TTC549 (cell line): ENCODE measurements around the gene GPR158.

Experiments
- FAIRE-seq: peaks from 2 replicates; lab custom pipeline; 2012; peaks lifted over from hg19 to GRCh38; lab: Jason Lieb, UNC

GPR158 gene

GRCh38 chr10:25578061-25578460 is 403.3 kb downstream of the GPR158 start:
- FAIRE-seq, result no peak

GRCh38 chr10:25582961-25583360 is 408.2 kb downstream of the GPR158 start:
- FAIRE-seq, result no peak

DNA sequence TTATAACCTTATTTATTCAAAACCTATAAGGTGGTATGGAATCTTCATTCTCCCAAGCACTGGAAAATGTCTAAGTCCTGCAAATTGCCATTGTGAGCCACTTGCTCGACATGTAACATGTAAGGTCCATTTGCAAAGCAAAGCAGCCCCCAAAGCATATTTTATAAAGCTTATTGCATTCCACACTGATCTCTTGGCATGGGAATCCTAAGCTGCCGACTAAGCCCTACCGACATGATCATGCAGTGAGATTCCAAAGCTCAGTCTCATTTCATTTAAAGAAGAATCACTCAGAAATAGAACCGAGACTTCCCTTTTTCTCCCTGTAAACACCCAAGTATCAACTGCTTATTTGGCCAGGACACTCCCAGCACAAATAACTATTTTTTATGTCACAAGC is 425.9 kb downstream of the GPR158 start:
- FAIRE-seq, result no peak

- no peak for FAIRE-seq
Measured at GRCh38 chr10:25604591-25604990, 429.8 kb downstream of the GPR158 start.

GRCh38 chr10:25614652-25615051 is 439.9 kb downstream of the GPR158 start:
- FAIRE-seq, result no peak

GRCh38 chr10:25615926-25616325 is 441.1 kb downstream of the GPR158 start:
- no peak for FAIRE-seq

GRCh38 chr10:25616903-25617592 is 442.2 kb downstream of the GPR158 start:
- no peak for FAIRE-seq

GRCh38 chr10:25627606-25628005 is 452.8 kb downstream of the GPR158 start:
- FAIRE-seq, result no peak

GRCh38 chr10:25629333-25629732 is 454.5 kb downstream of the GPR158 start:
- FAIRE-seq, result no peak

GRCh38 chr10:25631471-25631870 is 456.7 kb downstream of the GPR158 start:
- no peak for FAIRE-seq

DNA sequence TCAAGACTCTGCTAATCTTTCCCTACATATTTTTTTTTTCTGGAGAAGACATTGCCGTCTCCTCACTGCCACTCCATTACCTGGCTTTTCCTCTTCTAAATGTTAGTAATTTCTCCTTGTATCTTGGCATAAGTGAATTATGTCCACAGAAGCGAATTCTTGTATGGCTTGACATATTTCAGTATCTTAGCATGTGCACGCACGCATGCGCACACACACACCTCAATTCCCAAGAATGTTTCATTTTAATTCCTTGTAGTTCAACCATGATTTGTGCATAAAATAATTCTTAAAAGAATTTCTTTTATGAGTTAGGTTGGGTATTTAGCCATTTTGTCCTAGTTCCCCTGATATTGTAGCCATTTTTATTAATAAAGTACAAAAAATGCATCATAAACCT is 458.0 kb downstream of the GPR158 start:
- no peak for FAIRE-seq

DNA sequence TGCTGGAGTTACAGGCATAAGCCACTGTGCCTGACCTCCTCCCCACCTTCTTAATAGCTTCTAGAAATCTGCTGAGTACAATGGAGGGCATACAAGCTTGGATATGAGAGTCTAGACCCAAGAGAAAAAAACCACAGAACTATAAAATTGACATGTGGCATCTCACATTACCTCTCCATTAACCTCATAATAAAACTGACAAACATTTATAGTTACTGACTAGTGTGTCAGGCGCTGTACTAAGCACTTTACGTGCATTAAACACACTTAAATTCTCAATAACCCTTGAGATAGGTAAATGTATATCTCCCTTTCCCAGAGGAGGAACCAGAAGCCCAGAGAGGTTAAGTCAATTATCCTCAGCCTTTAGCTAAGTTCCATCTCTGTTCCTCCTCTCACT is 458.7 kb downstream of the GPR158 start:
- no peak for FAIRE-seq

GRCh38 chr10:25639646-25640045 is 464.8 kb downstream of the GPR158 start:
- no peak for FAIRE-seq

DNA sequence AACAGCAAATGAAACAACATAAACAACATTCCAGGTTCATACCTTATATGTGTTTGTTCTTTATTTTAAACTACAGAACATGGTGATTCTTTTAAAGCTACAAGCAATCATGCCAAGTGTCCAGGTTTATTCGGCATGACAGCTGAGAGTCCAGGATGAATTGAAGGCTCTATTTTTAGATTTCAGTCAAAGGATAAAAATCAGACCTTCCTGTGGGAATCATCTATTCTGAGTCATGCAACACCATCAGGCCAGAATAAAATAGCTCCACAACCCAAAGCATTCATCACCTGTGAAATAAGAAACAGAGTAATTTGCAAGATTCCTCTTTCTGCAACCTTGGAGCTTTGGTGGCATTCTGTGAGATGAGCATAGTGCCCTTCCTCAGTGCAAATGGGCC is 466.8 kb downstream of the GPR158 start:
- no peak for FAIRE-seq

DNA sequence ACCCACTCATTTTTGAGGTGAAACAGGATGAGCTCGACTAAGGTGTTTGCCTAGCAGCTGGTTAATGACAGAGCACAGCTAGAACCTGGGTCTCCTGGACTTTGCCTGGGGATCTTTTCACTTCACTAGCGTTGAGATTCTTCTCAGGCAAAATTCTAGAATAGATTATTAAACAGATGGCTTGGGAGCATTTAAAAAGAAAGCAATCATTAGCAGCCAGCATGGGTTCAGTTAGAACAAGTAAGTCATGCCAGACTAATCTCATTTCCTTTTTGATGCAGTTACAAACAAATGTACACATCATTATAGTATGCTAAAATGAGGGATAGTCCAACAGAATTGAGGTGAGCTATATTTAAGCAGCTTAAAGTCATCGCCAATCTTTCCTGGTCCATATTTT is 467.9 kb downstream of the GPR158 start:
- no peak for FAIRE-seq

GRCh38 chr10:25646371-25646770 is 471.6 kb downstream of the GPR158 start:
- FAIRE-seq, result no peak

DNA sequence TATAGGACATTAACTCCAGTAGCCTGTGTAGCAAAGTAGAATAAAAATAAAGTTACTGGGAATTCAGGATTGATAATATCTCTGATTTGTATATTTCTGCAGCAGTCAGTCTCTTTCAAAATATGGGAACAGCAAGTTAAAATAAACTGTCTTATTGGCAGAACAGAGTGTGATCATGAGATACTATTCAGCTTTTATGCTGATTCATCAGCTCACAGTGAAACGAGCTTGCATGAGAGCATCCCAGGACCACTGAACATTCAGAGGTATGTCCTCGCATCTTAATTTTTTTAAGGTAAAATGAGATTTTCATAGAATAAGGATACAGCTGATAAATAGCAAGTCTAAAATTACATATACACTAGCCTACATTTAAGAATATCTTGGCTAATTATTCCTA is 476.7 kb downstream of the GPR158 start:
- FAIRE-seq, result no peak
